Suprapubic skin (tissue), 4 donors: ENCODE data around the gene SUSD6.

Experiments used
- CTCF ChIP-seq, 2 donors: fragments of 200-600 bp in 1 of 2; fragments of 450-650 bp in 1 of 2; sonication (generic) in 1 of 2; IDR thresholded peaks; one replicate each; pipeline ENCODE4 v1.5.1; 2016 to 2019; ENCODE audit warnings: antibody characterized with exemption in 2 of 2, mild to moderate bottlenecking in 1 of 2, moderate library complexity in 1 of 2
- POLR2A ChIP-seq, 2 donors: fragments of 450-650 bp; IDR thresholded peaks; one replicate each; pipeline ENCODE4 v1.6.1; 2017; ENCODE audit warnings: antibody characterized with exemption in 2 of 2, mild to moderate bottlenecking in 2 of 2, moderate library complexity in 2 of 2
- POLR2AphosphoS5 ChIP-seq, 3 donors: sonication (generic); formaldehyde crosslinking; IDR thresholded peaks; one replicate each; pipeline ENCODE4 v1.6.1; 2017; ENCODE audit warnings: antibody characterized with exemption in 3 of 3

GRCh38 chr14:69694730-69695281 lies 83.4 kb downstream of the SUSD6 start:
- TF ChIP-seq CTCF (IDR thresholded peaks at IDR 0.05) (no peak), POLR2AphosphoS5 (IDR thresholded peaks at IDR 0.05) (no peak), POLR2A (IDR thresholded peaks at IDR 0.05) (no peak)
